Upper lobe of right lung (tissue), 1 donor: ENCODE data around the gene KRTAP1-3. TPM values are rescaled to one million over a fixed set of nuclear protein-coding genes. Genes with fewer than 3 reads are reported as not detected.
A peak's percentile ranks its signal among the peaks of the same experiment; 100 is the strongest.
"Not testable (repeated sequence)": the region's sequence is repeated elsewhere in the genome, so short reads cannot be mapped to it uniquely, and the experiment has no call there.

Source experiments
- ATAC-seq: fragments of 200-7000 bp; cut with Tn5 transposase; one replicate; pipeline ENCODE4 v1.9.1; 2020; ENCODE audit warnings: mild to moderate bottlenecking, moderate library complexity
- DNase-seq: peaks from one replicate; pipeline ENCODE4 v3.0.0-alpha.2; 2020
- H3K27ac ChIP-seq: fragments of 200-600 bp; one replicate; pipeline ENCODE4 v1.8.0; 2022
- H3K27me3 ChIP-seq: fragments of 200-600 bp; one replicate; pipeline ENCODE4 v1.8.0; 2022; ENCODE audit warnings: mild to moderate bottlenecking
- H3K36me3 ChIP-seq: fragments of 200-600 bp; one replicate; pipeline ENCODE4 v1.8.0; 2022
- H3K4me1 ChIP-seq: fragments of 200-600 bp; one replicate; pipeline ENCODE4 v1.8.0; 2022
- H3K4me3 ChIP-seq: fragments of 200-600 bp; one replicate; pipeline ENCODE4 v1.8.0; 2022; ENCODE audit warnings: mild to moderate bottlenecking
- H3K9me3 ChIP-seq: fragments of 200-600 bp; one replicate; pipeline ENCODE4 v1.8.0; 2022
- CTCF ChIP-seq: fragments of 200-600 bp; IDR thresholded peaks from one replicate; pipeline ENCODE4 v1.8.0; 2022; ENCODE audit warnings: antibody characterized with exemption
- intact Hi-C: fragments of 100-400 bp; cut with DNase I; formaldehyde crosslinking; loops from one replicate; pipeline ENCODE4 v1.11.0; 2022
- total RNA-seq: library from RNA; stranded (reverse); fragmentation: NEBNext Ultra II Directional; extraction: Animal tissue kit (Norgen Biotek cat#: 25700); gene quantifications from one replicate; pipeline ENCODE4 v1.2.1, GENCODE V29; 2021
- donor health status: DM: no; HTN: yes; CAD: no; lungs with severe emphysema.

KRTAP1-3 gene
- total RNA-seq, 1 donor from 2014 or later, result not detected

DNA sequence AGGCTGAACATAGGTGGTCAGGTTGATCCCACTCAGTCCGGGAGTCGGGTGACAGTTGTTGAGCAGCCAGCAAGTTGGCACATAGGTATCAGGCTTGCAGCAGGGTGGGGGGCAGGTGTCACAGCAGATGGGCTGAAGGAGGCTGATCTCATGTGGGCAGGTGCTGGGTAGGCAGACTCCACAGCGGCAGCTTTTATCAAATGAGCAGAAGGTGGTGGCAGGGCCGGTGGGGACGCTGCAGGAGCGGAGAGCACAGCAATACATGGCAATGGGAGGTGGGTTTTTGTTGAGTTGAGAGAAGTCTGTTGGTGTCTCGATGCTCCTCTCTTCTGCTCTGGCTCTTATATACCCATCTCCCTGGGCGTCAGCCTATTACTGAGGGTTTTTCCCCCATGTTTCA lies 25.9 kb downstream of the KRTAP1-3 start, which contains the start of gene KRTAP3-1:
Gene KRTAP3-1, minus strand, starts transcription at position 318 of the 400 bp plus-strand sequence. Its CDS starts 54 bp downstream, at position 264.
- DNase-seq (peak; percentile 49), ATAC-seq (no peak)
- Histone ChIP-seq H3K9me3 (no peaks in the 10 kb centered on the region), H3K4me3 (no peak within 1 kb of the TSS), H3K36me3 (no peaks in the 10 kb centered on the region), H3K4me1 (no peaks in the 10 kb centered on the region), H3K27ac (no peak within 1 kb of the TSS), H3K27me3 (no peaks in the 10 kb centered on the region)
- intact Hi-C loops, result no loop called here
- TF ChIP-seq CTCF, result no peak

DNA sequence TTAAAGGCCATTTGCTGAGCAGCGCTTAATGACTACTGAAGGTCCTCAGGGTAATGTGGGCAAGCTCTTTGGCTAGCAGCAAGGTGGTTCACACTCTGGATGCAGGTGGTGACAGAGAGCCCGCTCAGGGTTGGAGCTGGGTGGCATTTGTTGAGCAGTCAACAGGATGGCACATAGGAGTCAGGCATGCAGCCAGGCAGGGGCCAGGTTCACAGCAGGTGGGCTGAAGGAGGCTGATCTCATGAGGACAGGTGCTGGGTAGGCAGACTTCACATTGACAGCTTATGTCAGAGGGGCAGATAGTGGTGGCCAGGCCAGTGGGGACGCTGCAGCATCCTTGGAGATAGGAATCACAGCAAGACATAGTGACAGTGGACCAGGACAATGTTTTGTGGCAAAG lies 30.3 kb downstream of the KRTAP1-3 start:
- Histone ChIP-seq H3K27me3 (no peaks in the 10 kb centered on the region), H3K9me3 (no peaks in the 10 kb centered on the region), H3K27ac (no peak overlapping the region), H3K36me3 (no peaks in the 10 kb centered on the region), H3K4me1 (no peaks in the 10 kb centered on the region), H3K4me3 (no peak overlapping the region)
- ATAC-seq, result no peak
- intact Hi-C loops, result no loop called here
- no peak for TF ChIP-seq CTCF
- no peak for DNase-seq

DNA sequence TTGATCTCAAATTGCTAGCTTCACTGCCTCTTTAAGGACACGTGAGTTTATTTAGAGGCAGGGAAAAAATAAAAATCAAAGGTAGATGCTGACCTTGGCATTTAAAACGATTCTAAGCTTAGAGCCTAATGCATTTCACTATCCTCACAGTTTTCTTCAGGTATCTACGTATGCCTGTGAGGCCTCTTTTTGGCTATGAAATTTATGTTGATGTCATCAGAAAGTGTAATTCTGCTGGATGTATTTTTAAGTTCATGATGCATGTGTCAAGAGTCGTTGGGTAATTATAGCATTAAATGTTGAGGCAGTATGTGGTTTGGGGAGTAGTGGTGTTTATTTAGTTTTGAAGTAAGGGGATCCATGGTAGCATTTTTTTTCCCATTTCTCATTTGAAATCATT lies 30.7 kb downstream of the KRTAP1-3 start:
- Histone ChIP-seq H3K27me3 (no peaks in the 10 kb centered on the region), H3K4me1 (no peaks in the 10 kb centered on the region), H3K4me3 (no peak overlapping the region), H3K27ac (no peak overlapping the region), H3K9me3 (no peaks in the 10 kb centered on the region), H3K36me3 (no peaks in the 10 kb centered on the region)
- intact Hi-C loops, result no loop called here
- TF ChIP-seq CTCF, result no peak
- no peak for ATAC-seq
- DNase-seq, result no peak

- intact Hi-C loops, result no loop called here
- no peaks in the 10 kb centered on the region for H3K4me1 ChIP-seq
- DNase-seq (no peak), ATAC-seq (no peak)
- no peak overlapping the region for H3K27ac ChIP-seq
- H3K27me3 ChIP-seq, result no peaks in the 10 kb centered on the region
- H3K4me3 ChIP-seq, result no peak overlapping the region
- H3K9me3 ChIP-seq, result no peaks in the 10 kb centered on the region
- H3K36me3 ChIP-seq, result no peaks in the 10 kb centered on the region
- TF ChIP-seq CTCF, result no peak
Observed at GRCh38 chr17:41002814-41003213, 31.9 kb downstream of the KRTAP1-3 start.

- no peaks in the 10 kb centered on the region for H3K27me3 ChIP-seq
- no peaks in the 10 kb centered on the region for H3K4me1 ChIP-seq
- TF ChIP-seq CTCF, result no peak
- ATAC-seq, result no peak
- no peak for DNase-seq
- no peak overlapping the region for H3K27ac ChIP-seq
- no peaks in the 10 kb centered on the region for H3K36me3 ChIP-seq
- intact Hi-C loops, result no loop called here
- H3K4me3 ChIP-seq, result no peak overlapping the region
- H3K9me3 ChIP-seq, result no peaks in the 10 kb centered on the region
Observed at GRCh38 chr17:41001795-41002194, 32.9 kb downstream of the KRTAP1-3 start.

DNA sequence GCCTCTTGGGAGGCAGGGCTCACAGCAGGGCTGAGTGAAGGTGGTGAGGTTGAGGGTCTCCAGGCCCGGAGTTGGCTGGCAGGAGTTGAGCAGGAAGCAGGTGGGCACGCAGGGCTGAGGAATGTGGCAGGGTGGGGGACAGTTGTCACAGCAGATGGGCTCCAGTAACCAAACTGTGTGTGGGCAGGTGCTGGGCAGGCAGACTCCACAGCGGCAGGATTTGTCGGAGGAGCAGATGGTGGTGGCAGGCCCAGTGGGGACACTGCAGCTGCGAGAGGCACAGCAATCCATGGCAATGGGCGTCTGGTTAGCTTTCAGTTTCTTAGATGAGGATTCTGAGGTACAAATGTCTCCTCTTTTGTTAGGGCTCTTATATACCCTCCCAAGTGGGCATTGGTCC lies 35.1 kb downstream of the KRTAP1-3 start, which contains the start of gene KRTAP3-2:
Gene KRTAP3-2, minus strand, starts transcription at position 344 of the 400 bp plus-strand sequence. Its CDS starts 53 bp downstream, at position 291.
- H3K36me3 ChIP-seq, H3K4me3 ChIP-seq, H3K27ac ChIP-seq, DNase-seq, H3K4me1 ChIP-seq, H3K9me3 ChIP-seq, H3K27me3 ChIP-seq, intact Hi-C loops: not testable (repeated sequence)
- ATAC-seq, result peak; percentile 19
